Peyer's patch (tissue), 4 donors: ENCODE measurements around the gene IGFL3. TPM values are rescaled to one million over a fixed set of nuclear protein-coding genes. Genes with fewer than 3 reads are reported as not detected.
"Not testable (repeated sequence)": the region's sequence is repeated elsewhere in the genome, so short reads cannot be mapped to it uniquely, and the experiment has no call there.

Experiments used
- DNase-seq, 3 donors: peaks; one replicate each; pipeline ENCODE4 v3.0.0-alpha.2; 2017 to 2019
- H3K27ac ChIP-seq, 4 donors: fragments of 200-600 bp; sonication (generic); one replicate each; pipeline ENCODE4 v1.5.1; 2016 to 2019
- H3K27me3 ChIP-seq, 2 donors: fragments of 200-600 bp; sonication (generic); one replicate each; pipeline ENCODE4 v1.5.1; 2019
- H3K36me3 ChIP-seq, 3 donors: fragments of 200-600 bp; sonication (generic); one replicate each; pipeline ENCODE4 v1.5.1; 2016 to 2019
- H3K4me1 ChIP-seq, 4 donors: fragments of 200-600 bp; sonication (generic); one replicate each; pipeline ENCODE4 v1.5.1; 2016 to 2019
- H3K4me3 ChIP-seq, 4 donors: fragments of 200-600 bp; sonication (generic); 1 replicate in 3 of 4; 2 replicates in 1 of 4; pipeline ENCODE4 v1.5.1; 2016 to 2019; ENCODE audit warnings: mild to moderate bottlenecking in 1 of 4
- H3K9me3 ChIP-seq, 4 donors: fragments of 200-600 bp; sonication (generic); one replicate each; pipeline ENCODE4 v1.5.1; 2016 to 2019; ENCODE audit warnings: mild to moderate bottlenecking in 1 of 4
- CTCF ChIP-seq, 6 experiments: fragments of 450-650 bp in 4 of 6; fragments of 200-600 bp in 2 of 6; sonication (generic) in 1 of 6; IDR thresholded peaks; one replicate each; pipeline ENCODE4 v1.5.1; 2017 to 2019; ENCODE audit warnings: antibody characterized with exemption in 6 of 6, mild to moderate bottlenecking in 3 of 6, moderate library complexity in 1 of 6
- POLR2A ChIP-seq, 2 donors: fragments of 450-650 bp; IDR thresholded peaks; one replicate each; pipeline ENCODE4 v1.5.1; 2017; ENCODE audit warnings: antibody characterized with exemption in 2 of 2, mild to moderate bottlenecking in 2 of 2, moderate library complexity in 2 of 2
- total RNA-seq, 4 donors: library from RNA; depleted of rRNA; stranded (reverse); fragments of >200 nt; gene quantifications; one replicate each; pipeline ENCODE4 v1.1.0, GENCODE V29; 2016

IGFL3 gene
- total RNA-seq, 4 donors from 2014 or later: not detected

GRCh38 chr19:46109876-46110275, 14.6 kb downstream of the IGFL3 start:
- H3K9me3 ChIP-seq: peaks cover 0 to 4% (median 0%) of the 10 kb centered on the region in 4 donors
- no peaks in the 10 kb centered on the region for H3K27me3 ChIP-seq
- no peak for DNase-seq
- H3K27ac ChIP-seq: no peak overlapping the region
- H3K4me1 ChIP-seq: no peaks in the 10 kb centered on the region
- no peaks in the 10 kb centered on the region for H3K36me3 ChIP-seq
- H3K4me3 ChIP-seq: no peak overlapping the region
- TF ChIP-seq CTCF (IDR thresholded peaks at IDR 0.05): no peak

- H3K27me3 ChIP-seq: no peaks in the 10 kb centered on the region
- H3K27ac ChIP-seq: no peak overlapping the region
- peaks cover 0 to 4% (median 0%) of the 10 kb centered on the region in 4 donors for H3K9me3 ChIP-seq
- no peaks in the 10 kb centered on the region for H3K4me1 ChIP-seq
- no peaks in the 10 kb centered on the region for H3K36me3 ChIP-seq
- no peak for DNase-seq
- H3K4me3 ChIP-seq: no peak overlapping the region
- TF ChIP-seq CTCF (IDR thresholded peaks at IDR 0.05): no peak
- no peak for TF ChIP-seq POLR2A (IDR thresholded peaks at IDR 0.05)
Observed at GRCh38 chr19:46107371-46107770, 17.1 kb downstream of the IGFL3 start.

- not testable (repeated sequence) for H3K4me1 ChIP-seq, DNase-seq, H3K36me3 ChIP-seq, H3K4me3 ChIP-seq, H3K27ac ChIP-seq, H3K27me3 ChIP-seq
- peaks cover 0 to 10% (median 0%) of the 10 kb centered on the region in 4 donors for H3K9me3 ChIP-seq
Observed at GRCh38 chr19:46102333-46102732, 22.2 kb downstream of the IGFL3 start.

- no peak for DNase-seq
Observed at GRCh38 chr19:46101293-46101692, 23.2 kb downstream of the IGFL3 start.

GRCh38 chr19:46100344-46100743, 24.1 kb downstream of the IGFL3 start:
- Histone ChIP-seq H3K9me3 (peaks cover 0 to 7% (median 0%) of the 10 kb centered on the region in 4 donors), H3K27me3 (no peaks in the 10 kb centered on the region)

More at GRCh38 chr19:46101293-46101692, 23.2 kb downstream of the IGFL3 start:
- Histone ChIP-seq H3K27ac (no peak overlapping the region), H3K27me3 (no peaks in the 10 kb centered on the region), H3K9me3 (peaks cover 0 to 10% (median 0%) of the 10 kb centered on the region in 4 donors), H3K4me3 (no peak overlapping the region), H3K36me3 (no peaks in the 10 kb centered on the region), H3K4me1 (no peaks in the 10 kb centered on the region)
- TF ChIP-seq CTCF (IDR thresholded peaks at IDR 0.05): no peak
- TF ChIP-seq POLR2A (IDR thresholded peaks at IDR 0.05): no peak

GRCh38 chr19:46090444-46090843, 34.0 kb downstream of the IGFL3 start:
- no peak for DNase-seq
- H3K9me3 ChIP-seq: peaks cover 0 to 6% (median 2%) of the 10 kb centered on the region in 4 donors
- no peaks in the 10 kb centered on the region for H3K36me3 ChIP-seq
- H3K27ac ChIP-seq: no peak overlapping the region
- no peak overlapping the region for H3K4me3 ChIP-seq
- no peak for TF ChIP-seq POLR2A (IDR thresholded peaks at IDR 0.05)
- TF ChIP-seq CTCF (IDR thresholded peaks at IDR 0.05): no peak
- H3K4me1 ChIP-seq: no peaks in the 10 kb centered on the region
- H3K27me3 ChIP-seq: no peaks in the 10 kb centered on the region

More at GRCh38 chr19:46100344-46100743, 24.1 kb downstream of the IGFL3 start:
- no peaks in the 10 kb centered on the region for H3K4me1 ChIP-seq
- H3K36me3 ChIP-seq: no peaks in the 10 kb centered on the region
- no peak for TF ChIP-seq CTCF (IDR thresholded peaks at IDR 0.05)
- TF ChIP-seq POLR2A (IDR thresholded peaks at IDR 0.05): no peak
- H3K4me3 ChIP-seq: no peak overlapping the region
- no peak overlapping the region for H3K27ac ChIP-seq
- no peak for DNase-seq
